Activated T-helper 1 cell treated with Interleukin-2 at 50 U/mL for 16 hours (primary cell): Measurements from ENCODE around the gene PLCG2.
"Not testable (repeated sequence)": the region's sequence is repeated elsewhere in the genome, so short reads cannot be mapped to it uniquely, and the experiment has no call there.

Experiments
- DNase-seq: peaks from one replicate; pipeline ENCODE4 v3.0.0-alpha.2; 2020; ENCODE audit warnings: low read depth

Gene PLCG2

DNA sequence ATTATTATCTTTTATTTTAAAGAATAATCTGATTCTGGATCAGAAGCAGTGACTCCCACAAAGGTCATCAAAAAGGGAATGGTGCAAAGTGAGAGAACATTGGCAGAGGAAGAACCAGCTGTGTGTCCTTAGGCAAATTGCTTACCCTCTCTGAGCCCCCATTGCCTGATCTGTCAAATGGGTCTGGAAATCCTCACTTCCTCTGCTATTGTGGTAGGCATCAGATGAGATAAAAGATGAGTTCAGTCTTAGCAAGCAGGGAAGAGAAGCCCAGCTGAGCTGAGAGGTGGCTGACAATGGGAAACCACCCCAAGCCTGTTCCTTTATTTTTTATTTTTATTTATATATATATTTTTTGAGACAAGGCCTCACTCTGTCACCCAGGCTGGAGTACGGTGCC, 24.2 kb upstream of the PLCG2 start:
- DNase-seq, result no peak

DNA sequence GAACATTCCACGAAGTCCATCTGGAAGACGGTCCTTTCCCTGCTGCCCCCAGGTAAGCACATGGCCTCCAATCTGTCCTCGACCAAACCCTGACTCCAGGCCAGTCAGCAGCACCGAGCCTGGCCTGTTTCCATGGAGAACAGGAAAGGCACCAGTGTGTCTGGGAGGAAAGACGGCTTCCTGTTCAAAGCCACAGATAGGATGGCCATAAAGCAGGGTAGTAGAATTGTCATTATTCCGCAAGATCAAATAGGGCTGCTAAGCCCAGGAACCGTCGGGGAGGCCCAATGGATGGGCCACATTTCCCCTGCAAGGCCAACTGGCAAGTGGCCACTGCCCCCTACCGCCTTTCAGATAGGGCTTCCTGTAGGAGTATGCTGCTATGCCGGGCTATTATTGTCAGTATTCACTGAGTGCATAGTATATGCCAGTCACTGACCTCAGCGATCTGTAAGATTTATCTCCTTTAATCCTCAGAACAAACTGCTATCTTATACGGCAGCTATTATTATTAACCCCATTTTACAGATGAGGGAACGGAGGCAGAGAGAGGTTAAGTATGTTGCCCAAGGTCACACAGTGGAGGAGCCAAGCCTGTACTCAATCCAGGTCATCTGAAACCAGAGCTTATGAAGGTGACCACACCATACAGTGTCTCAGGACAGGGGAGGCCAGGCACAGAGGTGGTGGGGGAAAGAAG, 23.0 kb upstream of the PLCG2 start:
- DNase-seq, result no peak

DNA sequence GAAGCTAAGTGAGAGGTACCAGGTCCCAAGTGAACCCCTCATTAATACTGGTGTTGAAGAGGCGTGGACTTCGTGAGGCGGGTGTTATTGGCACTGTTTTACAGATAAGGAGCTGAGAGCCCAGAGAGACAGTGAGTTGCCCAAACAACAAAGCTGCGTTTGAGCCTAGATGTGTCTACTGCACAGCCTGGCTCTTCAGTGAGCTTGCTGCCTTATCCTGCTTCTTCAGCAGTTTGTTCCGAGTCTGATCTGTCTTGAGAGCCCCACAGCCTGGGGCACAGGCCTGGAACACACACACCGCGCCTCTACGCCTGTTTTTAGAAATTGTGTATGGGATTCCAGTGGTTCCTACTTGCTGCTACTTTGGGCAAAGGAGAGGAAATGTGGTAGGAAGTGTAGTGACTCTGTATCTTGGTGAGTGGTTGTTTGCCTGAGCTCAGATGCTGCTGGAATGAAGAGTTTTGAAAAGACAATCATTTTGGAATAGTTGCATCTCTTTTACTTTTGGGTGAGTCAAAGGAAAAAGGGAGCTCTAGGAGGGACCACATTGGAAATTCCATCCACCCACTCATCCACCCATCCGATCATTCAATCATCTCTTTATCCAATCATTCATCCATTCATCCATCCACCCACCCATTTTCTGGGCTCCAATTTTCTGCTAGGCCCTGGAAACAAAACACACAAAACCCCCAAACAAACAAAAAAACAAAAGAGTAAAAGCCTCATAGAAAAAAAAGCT, 22.3 kb upstream of the PLCG2 start:
- DNase-seq, result no peak

DNA sequence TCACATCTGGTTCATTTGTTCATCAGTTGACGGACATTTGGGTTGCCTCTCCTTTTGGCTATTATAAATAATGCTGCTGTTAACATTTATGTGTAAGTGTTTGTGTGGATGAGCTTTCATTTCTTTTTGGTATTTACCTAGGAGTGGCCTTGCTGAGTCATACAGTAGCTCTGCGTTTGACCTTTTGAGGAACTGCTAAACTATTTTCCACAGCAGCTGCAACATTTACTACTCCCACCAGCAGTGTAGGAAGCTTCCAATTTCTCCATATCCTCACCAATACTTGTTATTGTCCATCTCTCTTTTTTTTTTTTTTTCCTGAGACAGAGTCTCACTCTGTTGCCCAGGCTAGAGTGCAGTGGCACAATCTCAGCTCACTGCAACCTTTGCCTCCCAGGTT, 20.7 kb upstream of the PLCG2 start:
- DNase-seq, result no peak

DNA sequence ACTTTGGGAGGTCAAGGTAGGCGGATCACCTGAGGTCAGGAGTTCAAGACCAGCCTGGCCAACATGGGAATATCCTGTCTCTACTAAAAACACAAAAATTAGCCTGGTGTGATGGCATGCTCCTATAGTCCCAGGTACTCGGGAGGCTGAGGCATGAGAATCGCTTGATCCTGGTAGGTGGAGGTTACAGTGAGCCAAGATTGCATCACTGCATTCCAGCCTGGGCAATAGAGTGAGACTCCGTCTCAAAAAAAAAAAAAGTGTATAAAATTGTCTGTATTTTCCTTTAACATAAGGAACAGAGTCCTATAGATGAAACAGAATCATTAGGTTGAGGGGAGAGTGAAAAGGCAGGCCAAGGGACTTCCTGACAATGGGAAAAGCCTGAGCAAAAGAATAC, 16.8 kb upstream of the PLCG2 start:
- not testable (repeated sequence) for DNase-seq

DNA sequence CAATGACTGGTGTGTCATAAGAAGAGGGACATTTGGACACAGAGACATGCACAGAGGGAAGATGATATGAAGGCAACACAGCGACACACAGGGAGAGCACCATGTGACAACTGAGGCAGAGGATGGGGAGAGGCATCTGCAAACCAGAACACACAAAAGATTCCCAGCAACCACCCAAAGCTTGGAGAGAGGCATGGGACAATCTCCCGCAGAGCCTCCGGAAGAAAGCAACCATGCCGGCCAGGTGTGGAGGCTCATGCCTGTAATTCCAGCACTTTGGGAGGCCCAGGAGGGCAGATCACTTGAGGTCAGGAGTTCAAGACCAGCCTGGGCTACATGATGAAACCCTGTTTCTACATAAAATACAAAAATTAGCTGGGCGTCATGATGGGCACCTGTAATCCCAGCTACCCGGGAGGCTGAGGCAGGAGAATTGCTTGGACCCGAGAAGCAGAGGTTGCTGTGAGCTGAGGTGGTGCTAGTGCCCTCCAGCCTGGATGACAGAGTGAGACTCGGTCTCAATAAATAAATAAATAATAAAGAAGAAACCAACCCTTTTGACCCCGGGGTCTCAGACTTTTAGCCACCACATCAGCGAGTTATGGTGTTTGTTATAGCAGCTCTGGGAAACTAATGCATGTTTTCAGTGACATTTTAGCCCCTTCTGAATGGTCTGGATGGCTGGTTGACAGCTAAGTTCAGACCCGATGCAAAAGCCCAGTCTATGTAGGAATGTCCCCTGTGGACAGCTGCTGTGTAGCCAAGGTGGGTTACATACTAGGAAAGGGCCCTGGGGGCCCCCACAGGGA, 13.8 kb upstream of the PLCG2 start:
- no peak for DNase-seq

DNA sequence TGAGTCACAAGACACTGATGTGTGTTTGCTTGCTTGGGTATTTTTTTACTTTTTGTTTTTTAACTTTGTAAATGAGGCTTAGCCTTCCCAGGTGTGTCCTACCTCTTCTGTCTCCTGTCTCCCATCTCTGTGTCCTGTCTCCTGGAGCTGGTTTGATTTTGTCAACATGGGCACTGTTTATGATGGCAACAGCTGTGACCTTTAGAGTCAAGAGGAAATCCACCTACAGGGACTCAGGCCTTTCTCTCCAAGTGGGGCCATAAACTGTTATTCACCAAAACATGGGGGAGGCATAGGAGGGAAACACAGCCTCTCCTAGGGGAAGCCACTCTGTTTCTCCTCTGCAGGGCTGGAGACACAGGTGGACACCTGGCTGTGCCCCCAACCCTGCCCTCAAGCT, 13.1 kb upstream of the PLCG2 start:
- no peak for DNase-seq

DNA sequence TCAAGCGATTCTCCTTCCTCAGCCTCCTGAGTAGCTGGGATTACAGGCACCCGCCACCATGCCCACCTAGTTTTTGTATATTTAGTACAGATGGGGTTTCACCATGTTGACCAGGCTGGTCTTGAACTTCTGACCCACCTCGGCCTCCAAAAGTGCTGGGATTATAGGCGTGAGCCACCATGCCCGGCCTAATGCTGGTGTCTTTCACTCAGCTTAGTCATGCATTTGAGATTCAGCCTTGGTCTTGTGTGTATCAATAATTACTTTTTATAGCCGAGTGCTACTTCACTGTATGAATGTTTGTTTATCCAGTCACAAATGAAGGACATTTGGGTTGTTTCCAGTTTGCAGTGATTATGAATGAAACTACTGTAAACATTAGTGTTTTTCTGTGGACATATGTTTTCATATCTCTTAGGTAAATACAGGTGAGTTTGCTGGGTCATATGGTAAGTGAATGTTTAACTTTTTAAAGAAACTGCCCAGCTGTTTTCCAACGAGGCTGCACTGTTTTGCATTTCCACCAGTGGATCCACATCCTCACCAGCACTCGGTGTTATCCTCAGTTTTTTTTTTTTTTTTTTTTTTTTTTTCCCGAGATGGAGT, 11.0 kb upstream of the PLCG2 start:
- DNase-seq, result no peak

DNA sequence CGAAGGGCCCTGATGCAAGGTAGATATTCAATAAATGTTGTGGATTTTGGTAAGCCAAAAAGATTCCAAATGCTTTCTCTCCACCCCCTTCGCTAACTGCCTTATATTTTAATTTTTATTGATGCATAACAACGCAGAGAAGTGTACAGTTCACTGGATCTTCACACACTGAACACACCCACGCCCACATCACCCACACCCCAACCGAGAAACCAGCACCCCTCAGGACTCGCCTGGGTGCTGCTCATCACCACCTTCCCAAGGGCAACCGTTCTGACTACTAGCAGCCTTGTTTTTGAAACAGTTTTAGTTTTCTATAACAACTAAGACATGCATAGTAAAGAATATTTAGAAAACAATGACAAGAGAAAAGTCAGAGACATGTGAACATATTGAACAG, 9.1 kb upstream of the PLCG2 start:
- DNase-seq, result no peak

DNA sequence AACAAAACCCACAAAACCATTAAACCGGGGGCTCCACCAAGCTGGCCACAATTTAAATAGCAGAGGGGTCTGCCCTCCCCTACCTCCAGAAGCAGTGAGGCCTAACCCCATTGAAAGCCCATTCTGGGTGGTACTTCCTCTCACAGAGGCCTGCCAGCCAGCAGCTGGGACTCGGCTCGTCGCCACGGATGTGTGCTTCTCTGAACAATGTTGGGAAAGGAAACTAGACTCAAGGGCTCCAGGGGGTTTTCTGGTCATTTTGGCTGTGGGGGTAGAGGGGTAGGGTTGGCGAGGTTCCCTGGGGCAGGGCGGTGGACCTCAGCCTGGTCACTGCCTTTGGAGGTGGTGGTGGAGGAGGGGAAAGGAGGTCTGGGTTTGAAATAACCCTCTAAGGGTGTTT, 4.7 kb upstream of the PLCG2 start:
- DNase-seq, result no peak

DNA sequence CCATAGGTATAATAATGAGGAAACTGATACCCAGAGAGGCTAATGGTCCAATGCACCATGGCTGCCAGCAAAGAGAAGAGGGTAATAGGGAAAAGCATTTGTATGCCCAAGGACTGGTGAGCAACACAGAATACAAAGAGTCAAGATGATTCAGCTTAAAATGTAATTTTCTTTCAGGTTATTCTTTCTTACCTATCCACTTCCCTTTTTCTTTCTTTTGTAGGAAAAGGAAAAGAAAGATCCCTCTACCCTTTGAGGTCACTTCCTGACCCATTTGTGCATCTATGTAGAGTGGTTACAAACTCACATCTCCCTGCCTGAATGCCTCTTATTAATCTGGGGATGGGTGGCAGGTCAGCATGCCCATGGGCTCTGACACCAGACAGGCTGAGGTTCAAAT, 3.5 kb upstream of the PLCG2 start:
- no peak for DNase-seq

DNA sequence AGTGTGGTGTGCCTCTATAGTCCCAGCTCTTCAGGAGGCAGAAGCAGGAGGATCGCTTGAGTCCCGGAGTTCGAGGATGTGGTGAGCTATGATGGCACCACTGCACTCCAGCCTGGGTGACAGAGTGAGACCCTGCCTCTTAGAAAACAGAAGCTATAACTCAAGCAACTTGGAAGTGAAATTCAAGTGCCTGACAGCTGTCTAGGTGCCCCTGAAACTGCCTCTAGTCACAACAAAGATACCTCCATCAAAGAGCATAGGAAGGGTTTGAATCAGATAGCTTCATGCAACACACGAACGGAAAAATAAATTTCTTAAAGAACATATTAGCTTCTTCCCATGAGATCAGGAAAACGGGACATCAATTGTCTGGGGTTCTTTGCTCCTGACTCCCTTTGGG, 860 bp upstream of the PLCG2 start:
- no peak for DNase-seq

DNA sequence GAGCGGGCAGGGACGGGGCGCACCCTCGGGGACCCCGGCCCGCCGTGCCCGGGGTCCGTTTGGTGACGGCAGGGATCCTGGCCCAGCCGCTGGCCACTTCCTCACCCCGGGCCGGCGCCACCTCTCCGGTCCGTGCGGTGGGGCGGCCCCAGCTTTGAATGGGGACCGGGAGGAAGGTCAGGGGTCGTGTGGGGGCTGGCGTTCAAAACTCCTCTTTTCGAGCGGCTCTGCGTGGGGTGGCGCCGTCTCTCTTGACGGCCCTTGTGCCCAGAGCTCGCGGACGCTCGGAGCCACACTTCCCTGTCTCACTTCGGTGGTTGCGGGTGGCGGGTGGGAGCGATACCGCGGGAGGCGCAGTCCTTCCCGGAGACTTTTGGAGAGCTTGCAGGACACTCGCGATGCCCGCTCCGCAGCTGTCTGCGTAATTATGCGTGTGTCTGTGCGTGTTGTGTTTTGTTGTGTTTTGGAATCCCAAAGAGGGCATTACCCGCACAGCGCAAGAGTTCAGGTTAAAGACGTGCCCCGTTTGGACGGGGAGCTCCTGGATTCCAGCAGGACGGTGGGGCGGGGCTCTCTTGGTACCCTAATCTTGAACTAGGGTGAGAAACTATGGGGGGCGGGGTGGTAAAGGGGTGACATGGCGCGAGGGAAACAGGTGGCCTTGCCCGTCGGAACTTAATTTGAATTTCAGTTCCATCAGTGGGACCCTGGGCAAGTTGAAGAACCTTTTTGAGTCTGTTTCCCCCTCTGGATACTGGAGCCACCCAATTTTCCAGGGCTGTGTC, 637 bp downstream of the PLCG2 start:
- no peak for DNase-seq

DNA sequence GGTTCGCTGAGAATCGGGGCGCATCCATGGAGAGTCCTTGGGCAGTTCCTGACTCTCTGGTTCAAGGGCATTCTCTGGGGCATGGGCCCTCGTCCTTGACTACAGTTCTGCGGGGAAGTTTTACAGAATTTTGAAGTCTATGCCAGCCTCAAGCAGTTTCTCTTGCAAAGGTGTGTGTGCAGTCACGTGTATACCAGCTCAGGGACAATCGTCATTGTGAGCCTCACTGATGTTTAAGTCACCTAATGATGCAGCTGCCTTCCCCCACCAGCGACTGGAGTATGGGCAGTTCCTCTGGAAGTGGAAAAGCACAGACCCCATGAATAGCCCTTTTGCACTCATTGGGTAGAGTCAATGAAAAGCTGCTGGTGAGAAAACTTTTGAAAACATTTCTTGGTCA, 1.3 kb downstream of the PLCG2 start:
- no peak for DNase-seq

DNA sequence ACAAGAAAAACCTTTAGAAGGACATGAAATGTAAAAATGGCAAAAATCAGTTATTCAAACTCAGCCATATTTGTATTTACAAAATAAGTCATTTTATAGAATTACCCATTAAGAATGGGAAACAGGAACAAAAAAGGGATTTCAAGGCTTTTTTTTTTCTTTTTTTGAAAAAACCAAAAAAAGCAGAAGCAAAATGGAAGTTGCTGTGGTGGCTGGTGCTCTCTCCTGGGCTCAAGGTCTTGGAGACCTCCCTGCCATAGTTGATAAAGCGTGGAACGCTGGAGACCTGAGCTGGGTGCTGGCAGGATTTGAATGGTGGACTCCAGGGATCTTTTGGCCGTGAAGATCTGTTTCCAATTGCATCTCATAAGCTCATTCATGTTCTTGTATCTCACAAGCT, 3.1 kb downstream of the PLCG2 start:
- no peak for DNase-seq

DNA sequence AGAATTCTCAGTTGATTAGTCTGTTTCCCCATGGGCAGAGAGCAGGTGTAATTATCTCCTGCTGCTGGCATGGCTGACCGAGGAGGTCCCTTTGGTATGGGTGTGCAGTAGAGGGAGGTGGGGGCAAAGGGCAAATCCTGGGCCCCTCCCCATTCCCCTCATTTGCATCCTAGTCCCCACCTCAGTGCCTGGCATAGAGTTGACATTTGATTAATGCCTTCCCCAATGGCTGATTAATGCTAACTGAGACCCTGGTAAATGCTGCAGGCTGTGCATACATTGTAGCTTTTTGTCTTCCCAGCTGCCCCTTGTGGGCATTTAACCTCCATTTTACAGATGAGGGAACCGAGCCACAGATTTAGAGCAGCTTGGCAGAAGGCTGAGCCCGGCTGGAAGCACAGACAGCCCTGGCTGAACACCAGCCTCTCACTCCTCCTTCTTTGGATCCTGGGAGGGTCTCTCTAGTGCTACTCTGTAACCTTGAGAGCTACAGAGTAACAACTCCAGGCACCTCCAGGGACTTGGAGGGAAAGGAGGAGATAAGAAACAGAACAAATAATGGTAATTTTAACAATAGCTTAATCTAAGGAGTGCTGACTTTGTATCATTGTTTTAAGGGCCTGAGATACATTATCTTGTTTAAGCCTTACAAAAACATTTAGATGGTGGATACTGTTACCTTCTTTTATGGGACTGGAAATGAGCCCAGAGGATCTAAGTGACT, 5.1 kb downstream of the PLCG2 start:
- DNase-seq, result no peak

DNA sequence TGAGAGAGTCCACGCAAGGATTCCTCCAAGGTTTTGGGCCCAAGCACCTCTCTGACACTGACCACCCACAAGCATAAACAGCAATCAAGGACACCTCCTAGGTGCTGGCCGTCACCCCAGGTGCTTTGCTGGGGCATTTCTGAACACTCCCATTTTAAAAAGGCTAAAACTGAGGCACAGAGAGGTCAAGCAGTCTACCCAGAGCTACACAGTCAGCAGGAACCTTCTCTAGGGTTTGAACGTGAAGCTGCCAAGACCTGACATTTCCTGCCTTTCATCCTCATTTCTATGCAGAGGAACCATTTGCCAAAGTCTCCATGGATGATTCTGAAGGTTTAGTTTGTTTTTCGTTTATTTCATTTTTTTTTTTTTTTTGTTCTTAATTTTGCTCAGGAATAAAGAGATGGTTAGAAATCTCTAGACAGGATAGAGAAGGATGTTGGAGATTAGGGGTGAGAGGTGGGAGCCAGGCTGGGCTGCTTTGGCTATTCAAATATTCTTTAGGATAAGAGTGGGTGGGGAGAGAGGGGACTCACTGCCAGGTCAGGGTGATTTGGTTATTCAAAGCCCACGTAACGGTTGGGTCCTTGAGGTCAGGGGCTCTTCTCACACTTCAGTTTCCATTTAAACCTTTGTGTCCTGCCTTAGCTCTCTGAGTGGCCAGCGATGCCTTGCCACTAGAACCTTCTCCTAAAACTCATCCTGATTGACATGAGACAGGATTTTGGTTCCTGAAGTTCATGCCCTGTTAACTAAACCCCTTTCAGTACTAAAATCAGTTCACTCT, 6.2 kb downstream of the PLCG2 start:
- DNase-seq, result no peak

DNA sequence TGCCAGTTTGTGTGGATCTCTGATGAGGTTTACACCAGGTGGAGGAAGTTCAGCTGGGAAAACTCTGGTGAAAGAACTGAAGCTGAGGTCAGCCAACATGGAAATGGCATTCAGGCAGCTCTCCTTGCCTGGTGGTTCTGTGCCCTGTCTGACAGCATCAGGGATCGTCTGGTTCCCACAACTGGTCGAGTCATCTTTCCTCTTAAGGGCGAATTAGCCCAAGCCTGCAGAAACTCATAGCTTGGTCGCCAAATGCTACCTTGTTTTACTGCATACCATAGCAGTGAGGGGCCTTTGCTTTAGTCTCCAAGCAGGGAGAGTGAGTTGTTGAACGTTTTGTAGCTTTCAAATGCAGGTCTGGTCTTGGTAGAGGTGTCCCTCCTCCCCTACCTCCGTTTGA, 7.2 kb downstream of the PLCG2 start:
- DNase-seq, result no peak

DNA sequence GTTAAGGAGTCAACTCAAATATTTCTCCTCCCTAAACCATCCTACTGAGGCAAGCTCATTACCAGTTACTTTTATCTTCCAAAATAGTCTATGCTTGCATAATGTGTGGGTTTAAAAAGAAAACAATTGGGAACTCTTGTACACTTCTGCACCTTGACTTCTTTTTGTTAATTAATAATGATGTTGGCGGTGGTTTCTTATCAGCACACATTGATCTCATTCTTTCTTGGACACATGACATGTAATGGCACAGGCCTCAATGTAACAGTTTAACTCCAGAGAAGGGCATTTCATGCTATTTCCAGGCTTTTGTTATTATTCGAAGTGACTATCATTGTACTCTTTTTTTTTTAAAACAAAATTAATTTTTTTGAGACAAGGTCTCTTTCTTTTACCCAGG, 7.8 kb downstream of the PLCG2 start:
- DNase-seq, result no peak

DNA sequence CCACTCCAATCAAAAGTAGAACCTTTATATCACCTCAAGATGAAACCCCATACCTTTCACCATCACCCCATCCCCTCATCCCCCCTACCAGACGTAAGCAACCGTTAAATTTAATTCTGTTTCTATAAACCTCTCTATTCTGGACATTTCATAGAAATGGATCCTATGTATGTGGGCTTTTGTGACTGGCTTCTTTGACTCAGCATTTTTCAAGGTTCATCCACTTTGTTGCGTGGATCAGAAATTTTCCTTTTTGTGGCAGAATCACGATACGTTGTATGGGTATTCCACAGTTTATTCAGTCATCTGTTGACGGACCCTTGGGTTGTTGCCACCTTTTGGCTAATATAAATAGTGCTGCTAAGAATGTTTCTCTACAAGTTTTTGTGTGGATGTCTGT, 8.6 kb downstream of the PLCG2 start:
- DNase-seq, result no peak
